Stimulated activated CD4-positive, alpha-beta T cell treated with anti-CD3 and anti-CD28 coated beads, Interleukin-12 subunit alpha, Interleukin-12 subunit beta, amount 100 ng/mL, for 4 hours (primary cell): ENCODE measurements around the gene SLC16A8.

ENCODE experiments used
- DNase-seq: peaks from one replicate; pipeline ENCODE4 v3.0.0-alpha.2; 2020

SLC16A8 gene

DNA sequence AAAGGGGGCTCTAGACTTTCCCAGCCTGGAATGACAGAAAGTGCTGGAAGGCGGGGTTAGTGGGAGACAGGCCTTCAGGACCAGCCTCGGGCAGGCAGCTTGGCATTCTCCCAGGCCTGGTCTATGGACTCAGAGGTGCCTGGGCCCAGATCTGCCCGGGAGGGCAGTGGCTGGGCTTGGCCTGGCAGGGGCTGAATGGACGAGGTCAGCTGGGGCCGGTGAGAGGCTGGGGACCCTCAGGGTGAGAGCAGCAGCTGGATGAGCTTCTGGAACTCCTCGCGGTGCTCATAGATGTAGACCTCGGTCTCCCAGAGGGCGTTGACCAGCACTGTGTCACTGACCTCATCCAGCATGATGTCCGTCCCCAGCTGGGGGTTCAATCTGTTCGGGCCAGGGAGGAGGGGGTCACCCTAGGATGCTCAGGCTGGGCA is 28.0 kb upstream of the SLC16A8 start:
- DNase-seq, result no peak

DNA sequence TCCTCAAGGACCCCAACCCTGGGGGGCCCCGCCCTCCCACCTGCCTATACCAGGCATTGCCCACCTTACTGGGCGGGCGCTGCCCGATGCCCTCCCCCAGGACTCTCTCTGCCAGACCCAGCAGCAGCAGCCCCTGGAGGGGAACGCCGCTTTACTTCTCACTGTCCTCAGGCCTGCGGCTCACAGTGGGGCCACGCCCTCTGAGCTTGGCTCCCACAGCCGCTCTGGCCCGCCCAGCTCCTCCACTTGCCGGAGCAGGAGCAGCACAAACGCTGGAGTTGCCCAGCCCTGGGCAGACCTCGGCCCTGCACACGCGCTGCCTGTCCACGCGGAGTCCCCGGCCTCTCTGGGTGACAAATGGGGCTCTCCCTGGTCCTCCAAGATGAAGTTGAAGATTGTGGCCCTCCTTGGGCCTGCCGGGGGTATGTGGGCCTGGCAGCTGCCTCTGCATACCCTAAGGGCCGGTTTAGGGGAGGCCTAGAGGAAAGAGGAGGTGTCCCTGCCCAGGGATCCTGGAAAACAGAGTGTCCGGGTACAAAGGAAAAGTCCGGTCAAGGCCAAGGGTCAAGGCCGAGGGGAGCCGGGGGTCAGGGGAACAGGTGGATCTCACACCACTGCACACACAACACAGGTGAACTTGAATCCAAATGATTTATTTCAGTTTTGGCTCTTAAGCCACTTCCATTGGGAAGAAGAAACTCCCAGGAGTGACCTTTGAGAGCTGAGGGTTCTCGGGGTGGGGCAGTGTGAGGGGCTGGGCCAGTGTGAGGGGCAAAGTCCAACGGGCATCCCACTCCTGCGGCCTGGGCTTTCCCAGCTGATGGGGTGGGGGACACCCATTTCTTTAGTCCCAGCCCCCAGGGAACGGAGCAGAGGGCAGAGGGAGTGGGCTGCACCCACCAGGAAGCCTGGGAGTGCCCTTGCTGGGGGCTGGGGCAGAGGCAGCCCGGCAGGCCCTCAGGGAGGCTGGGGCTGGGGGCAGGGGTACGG is 27.2 kb upstream of the SLC16A8 start:
- DNase-seq, result no peak

DNA sequence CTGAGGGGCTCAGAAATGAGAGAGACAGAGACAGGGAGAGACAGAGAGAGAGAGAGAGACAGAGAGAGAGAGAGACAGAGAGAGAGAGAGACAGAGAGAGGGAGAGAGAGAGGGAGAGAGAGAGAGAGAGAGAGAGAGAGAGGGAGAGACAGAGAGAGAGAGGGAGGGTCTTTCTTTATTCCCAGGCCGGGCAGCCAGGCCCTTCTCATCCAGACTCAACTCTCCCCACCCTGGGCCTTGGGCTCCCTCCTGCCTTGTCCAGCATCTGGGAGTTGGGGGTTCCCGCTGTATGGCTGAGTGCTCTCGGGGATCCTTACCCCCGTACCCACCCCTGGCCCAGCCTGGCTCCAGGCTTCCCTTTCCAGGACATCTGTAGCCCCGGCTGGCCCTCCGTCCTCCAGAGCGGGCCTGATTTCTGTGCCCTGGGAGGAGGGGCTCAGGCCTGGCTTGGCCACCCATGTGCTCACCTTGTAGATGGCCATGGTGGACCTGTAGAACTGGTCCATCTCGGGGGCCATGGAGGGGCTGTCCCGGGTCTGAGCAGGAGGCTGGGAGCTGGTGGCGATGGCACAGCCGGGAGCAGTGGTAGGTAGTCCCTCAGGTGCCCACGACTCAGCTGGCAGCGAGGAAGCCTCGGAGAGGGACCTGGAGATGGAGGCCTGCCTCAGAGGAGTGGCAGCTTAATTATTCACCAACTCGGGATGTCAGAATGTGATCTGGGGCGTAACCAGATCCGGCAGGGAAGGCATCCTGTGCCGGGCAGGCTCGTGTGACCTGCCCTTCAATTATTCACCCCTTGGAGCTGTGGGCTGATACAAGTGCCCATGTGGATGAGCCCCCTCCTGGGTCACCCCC is 26.3 kb upstream of the SLC16A8 start, which contains the start of gene BAIAP2L2:
TSS of gene BAIAP2L2 (minus strand) at position 677 of the 855 bp plus-strand sequence. CDS start at position 518, 159 bp downstream.
- DNase-seq, result no peak

DNA sequence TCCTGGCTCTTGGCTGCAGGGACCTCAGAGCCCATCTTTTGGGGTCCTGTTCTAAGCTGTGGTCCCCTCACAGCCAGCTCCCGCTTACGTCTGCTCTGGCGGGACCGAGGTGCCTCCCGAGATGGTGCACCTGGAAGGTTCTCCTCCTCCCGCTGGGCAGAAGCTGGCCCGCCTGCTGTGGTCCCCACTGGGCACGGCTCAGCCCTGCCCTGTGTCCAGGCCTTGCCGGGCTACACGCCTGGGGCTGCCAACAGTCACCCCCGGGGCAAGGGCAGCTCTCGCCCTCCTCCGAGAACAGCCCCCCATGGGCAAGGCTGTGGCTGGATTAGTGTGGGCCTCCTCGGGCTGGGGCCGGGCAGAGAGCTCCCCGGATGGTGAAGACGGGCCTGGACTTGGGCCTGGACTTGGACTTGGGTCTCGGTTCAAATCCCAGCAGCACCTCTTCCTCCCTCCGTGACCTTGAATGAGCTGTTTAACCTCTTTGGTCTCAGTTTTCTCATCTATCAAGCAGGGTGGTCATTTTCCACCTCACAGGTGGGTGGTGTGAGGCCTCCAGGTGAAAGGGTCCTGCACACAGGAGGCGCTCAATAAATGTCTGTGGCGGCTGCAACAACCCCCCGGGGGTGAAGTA is 25.5 kb upstream of the SLC16A8 start:
- DNase-seq, result no peak

DNA sequence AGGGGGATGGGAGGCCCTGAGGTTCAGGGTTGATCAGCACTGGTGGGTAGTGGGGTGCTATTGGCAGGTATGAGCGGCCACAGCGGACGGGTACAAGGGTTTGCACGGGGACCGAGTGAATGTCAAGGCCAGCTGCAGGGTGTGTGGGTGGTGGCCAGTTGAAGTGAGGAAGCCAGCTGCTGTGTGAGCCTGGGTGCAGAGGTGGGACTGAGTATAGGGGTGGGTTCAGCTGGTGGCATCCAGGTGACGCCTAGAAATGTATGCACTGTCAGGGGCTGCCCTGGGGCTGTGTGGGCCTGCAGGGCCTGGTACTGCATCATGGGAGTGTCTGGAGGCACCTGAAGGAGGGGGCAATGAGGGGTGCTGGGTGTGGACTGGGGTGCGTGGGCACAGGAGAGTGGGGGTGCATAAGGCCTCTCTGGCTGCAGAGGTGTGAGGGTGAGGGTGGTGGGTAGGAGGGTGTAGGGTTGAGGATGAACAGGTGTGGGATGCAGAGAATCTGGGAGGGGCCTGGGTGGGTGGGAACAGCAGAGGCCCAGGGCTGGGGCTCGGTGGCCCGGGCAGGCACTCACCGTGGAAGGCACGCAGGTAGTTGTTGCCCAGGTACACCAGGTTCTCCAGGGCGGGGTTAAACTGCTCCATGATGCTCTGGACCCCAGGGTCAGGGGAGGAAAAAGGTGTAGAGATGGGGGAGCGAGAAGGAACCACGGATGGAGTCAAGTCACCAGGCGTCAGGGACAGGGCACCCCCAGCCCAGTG is 24.8 kb upstream of the SLC16A8 start:
- no peak for DNase-seq

DNA sequence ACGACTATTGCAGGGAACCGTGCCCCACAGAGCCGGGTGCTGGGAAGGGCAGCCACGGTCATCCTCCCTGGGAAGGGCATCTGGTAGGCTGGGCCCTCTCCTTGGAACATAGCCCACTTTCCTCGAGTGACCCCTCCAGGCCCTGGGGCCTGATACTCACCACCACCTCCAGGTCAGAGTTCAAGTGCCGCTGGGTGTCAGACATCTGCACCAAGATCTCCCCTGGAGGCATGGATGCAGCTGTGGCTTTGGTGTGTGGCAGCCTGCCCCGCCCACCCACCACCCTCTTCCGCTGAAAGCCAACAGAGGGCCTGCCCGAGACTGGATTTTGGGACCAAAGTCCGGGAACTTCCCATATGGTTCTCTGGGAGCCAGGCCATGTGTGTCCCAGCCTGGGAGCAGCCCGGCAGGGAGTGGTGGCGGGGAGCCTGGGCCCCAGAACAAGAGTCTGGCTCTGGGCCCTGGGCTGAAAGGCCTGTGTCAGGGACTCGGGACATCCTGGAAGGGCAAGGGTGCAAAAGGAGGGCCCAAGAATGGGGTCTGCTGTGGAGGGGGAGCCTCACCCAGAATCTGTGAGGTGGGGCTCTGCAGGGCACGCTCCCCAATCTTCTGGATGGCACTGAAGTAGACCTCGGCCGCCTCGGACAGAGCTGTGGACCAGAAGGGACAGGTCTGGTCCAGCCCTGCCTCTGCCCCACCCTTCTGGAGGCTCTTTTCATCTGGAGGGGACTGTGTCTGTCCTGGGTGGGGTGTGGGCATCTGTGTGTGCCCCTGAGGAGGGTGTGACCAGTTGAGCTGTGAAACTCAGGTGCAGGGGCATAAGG is 23.9 kb upstream of the SLC16A8 start:
- no peak for DNase-seq

DNA sequence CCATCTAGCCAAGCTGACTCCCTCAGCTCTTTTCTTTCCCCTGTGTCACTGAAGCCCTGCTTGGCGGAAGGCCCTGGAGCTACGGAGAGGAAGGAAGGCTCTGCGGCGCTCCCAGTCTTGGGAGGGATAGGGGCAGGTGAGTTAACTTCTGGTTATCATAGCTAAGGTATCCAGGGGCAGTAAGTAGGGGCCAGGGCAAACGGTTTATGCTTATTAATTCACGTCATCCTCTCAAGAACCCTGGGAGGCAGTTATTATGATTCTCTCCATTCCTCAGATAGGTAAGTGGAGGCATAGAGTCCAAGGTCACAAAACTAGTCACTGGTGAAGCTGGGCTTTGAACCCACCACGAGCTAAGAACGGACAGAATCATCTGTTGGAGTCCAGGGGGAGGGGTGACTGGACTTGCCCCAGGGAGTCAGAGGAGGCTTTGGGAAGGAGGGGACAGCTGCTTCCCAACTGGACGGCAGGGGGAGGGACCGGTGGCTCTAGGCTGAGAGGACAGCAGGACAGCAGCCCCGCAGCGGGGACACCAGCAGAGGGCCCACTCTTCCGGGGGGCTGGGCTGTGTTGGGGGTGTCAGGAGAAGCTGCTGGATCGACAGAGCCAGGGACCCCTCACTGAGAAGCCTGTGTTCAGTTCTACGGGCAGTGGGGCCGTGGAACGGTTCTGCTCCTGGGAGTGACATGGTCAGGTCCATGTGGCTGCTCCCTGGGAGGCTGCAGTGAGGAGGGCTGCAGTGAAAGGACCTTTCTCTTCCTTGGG is 23.0 kb upstream of the SLC16A8 start:
- DNase-seq, result no peak

DNA sequence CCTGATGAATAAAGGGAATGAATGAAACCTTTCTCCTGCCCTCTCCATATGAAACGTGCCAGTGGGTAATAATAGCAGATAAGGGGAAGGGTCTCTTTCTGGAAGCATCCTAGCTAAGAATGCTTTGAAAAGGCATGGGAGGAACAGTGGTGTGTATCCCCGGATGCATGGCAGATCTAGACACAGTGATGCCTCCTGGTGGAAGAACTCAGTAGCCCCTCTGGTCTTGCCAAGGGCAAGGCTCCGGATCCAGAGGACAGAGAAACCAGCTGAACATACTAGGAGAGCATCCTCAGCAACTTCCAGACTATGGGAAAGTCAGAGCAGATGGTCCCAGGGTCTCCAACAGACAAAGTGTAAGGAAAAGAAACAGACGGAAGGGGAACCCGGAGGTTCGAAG is 20.1 kb upstream of the SLC16A8 start:
- no peak for DNase-seq

DNA sequence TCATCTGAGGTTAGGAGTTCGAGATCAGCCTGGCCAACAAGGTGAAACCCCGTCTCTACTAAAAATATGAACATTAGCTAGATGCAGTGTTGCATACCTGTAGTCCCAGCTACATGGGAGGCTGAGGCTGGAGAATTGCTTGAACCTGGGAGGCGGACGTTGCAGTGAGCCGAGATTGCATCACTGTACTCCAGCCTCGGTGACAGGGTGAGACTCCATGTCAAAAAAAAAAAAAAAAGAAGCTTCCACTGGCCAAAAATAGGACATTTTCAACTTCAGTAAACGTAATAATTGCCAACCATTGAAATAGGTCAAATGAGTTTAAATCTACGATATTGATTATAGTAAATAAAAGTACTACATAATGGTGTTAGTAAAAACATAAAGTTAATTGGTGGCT is 19.7 kb upstream of the SLC16A8 start:
- no peak for DNase-seq

DNA sequence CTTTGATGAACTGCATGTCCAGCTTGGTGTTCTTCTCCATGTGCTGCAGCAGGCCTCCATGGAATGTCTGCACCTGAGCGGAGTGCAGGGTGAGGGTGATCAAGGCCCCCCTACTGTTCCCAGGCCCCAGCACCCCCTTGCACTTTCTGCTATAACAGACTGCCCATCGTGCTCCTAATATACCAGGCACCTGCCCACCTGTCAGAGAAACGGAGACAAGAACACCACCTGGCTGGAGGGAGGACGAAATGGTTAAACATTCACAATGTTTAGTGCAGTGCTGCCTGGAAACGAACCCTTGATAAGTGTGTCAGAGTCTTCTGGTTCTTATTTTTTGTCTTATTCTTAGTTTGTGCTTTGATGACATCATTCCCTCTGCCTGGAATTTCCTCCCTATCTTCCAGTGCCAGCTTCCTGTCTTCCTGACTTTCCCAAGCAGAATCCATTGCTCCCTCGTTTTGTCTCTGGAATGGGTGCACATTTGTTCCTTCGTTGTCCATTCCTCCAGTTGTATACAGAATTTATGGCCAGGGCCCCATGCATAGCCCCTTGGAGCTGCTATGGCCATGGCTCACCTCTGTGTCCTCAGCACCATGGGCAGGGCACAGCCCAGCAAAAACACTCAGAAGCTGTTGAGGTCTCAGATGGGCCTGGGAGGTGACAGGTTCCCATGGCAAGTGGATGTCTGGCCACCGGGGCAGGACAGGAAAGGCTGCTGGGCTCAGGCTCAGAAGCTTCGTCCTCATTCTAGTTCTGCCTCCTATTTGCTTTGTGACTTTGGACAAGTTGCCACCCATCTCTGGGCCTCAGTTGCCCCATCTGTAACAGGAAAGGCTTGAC is 14.6 kb upstream of the SLC16A8 start:
- DNase-seq, result no peak

DNA sequence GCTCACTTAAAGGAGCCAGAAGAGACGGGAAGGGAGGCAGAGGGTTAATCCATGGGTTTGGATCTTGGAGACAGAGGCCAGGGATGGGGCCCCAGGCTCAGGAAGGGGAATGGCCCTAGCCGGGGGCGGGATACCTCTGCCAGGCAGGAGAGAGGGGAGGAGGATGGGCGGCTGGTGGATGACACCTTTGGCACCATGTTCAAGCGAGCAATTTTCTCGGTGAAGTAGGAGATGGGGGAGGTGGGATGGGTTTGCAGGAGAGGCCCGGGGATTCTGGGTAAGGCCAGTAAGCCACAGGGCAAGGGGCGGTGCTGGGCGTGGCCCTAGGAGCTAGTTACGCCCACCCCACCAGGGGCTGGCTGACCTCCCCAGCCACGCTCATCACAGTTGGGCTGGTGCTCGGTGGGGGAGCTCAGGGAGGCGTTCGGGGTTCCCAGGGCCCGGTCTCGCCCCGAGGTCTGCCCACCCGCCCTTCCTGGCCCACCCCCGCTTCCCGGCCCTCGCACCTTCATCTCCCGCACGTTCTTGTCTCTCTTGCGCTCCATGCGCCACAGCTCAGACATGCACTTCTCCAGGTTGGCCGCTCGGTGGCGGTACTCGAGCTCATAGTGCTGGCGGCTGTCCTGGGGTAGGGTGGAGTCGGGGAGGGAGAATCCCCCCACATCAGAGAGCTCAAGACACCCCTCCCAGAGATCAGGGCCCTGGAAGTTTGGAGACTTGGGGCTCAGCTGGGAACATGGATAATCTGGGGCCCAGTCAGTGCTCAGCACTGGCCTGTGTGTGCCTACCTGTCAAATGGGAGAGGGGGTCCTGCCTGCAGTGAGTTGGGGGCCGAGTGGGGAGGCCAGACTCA is 13.8 kb upstream of the SLC16A8 start:
- DNase-seq, result no peak

DNA sequence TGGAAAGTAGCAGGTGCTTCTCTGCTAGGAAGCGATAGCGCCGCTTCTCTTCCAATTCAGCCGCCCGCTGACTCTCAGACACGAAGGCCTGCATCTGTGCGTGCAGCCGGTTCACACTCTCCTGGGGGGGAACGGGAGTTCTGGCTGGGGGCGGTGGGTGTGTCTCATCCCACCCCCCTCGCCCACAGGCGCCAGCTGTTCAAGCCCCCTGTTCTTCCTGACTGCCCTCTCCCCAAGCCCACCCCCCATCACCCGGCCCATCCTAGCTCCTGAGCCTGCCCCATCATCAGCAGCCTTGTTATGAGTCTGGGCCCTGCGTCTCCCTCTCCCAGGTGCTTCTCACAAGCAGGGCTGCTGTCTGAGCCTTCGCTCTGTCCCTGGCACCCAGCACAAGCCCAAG is 13.1 kb upstream of the SLC16A8 start:
- no peak for DNase-seq

DNA sequence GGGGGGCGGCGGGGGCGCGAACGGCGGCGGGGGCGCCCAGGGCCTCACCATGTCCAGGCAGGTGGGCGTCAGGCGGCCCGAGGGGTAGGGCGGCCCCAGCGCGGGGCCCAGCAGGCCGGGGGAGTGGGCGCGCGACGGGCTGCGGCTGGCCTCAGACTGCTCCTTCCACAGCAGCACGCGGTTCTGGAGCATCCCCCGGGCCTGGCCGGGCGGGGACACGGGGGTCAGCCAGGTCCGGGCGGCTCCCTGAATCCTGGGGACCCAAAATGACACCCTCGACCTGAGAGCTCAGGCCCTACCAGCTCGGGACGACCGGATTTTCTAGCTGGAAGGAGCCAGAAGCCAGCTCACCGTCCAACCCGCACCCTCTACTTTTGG is 5.5 kb upstream of the SLC16A8 start:
- no peak for DNase-seq

DNA sequence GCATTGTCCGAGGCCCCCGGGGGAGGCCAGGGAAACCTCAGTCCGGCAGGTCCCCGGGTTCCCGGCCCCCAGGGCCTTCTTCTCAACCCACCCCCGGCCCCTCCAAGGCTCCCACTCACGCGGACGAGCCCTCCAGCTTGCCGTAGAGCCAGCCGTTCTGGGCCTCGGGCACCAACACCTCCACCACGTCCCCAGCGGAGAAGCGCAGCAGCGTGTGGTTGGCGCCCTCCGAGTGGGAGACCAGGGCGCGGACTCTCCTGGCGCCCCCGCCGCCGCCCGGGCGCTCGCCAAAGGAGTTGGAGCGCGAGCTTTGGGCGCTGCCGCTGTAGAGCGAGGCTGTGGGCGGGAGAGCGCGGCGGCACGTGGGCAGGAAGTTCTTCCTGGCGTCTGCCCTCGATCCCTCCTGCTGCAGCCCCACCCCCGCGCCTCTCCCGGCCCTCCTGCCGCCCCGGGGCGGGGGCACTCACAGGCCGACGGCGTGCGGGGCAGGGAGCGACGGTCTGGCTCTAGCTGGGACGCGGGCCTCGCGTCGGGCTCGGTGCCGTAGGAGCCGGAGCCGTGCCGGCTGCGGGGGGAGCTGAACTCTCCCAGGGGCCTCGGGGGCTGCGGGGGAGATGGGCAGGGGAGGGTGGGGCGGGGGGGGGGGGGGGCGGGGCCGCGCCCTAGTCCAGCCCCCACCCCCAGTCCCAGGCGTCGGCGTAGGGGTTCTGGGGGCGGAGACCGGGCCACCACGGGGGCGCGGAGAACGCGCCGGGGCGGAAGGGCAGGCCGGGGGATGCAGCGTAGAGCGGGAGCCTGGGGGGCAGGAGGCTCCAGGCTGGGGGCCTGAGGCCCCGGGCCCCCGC is 4.9 kb upstream of the SLC16A8 start:
- DNase-seq, result no peak

DNA sequence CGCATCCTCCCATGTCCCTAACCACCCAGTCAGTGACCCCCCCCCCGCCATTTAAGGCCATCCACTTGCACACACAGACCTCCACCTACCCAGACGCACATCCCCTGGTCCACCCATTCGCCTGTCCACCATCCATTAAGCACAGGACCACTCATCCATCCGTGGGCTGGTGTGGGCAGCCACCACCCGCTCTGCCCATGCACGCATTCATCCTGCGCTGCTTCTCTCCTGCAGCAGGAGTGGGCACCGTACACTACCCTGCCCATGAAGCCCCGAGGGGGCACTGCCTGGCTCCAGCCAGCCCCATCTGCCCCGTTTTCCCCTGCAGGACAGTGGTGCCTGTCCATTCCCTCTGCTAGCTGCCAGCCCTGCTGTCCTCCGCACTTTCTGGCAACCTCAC is 3.9 kb upstream of the SLC16A8 start:
- DNase-seq, result no peak

DNA sequence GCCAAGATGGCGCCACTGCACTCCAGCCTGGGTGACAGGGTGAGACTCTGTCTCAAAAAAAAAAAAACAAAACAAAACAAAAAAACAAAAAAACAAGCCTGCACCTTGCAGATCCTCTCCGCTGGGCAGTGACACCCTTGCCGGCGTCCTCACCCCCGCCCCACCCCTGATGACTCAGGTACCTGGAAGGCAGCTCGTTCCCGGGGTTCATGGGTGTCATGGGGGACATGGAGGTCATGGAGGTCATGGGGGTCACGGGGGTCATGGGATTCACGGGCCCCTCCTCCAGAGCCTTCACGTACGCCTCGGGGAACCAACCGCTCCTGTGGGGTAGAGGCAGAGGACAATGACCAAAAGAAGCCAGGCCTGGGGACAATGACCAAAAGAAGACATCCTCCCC is 3.0 kb upstream of the SLC16A8 start:
- no peak for DNase-seq

DNA sequence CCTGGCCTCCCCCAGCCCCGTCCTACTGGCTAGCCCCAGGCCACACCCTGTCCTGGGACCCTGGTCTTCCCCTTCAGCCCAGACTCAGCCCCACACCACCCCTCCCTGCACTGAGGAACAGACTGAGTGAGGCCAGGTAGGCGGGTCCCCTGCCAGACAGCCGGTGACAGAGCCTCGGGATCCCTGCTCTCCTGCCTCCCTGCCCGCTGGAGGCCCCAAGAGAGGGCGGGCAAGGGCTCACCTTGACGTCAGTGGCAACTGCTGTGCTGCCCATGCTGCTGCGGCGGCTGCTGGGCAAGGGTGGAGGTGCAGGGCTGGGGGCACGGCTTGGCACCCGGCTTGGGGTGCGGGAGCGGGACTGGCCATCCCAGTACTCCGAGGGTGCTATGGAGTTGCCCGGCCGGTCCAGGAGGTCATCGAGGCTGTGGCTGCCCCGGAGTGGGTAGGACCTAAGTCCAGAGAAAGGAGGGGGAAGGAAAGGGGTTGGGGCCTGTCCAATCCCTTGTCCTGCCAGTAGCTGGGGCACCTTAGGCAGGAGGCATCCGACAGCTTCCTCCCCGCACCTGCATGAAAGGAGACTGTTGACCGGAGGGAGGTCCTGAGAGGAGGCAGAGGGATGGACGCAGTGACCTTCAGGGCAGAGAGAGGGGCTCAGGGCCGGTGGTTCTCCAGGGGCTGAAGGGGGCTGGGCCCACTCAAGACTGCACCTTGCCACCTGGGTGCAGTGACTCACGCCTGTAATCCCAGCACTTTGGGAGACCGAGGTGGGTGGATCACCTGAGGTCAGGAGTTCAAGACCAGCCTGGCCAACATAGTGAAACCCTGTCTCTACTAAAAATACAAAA is 2.2 kb upstream of the SLC16A8 start:
- DNase-seq, result no peak
